PFSK-1 (cell line): ENCODE measurements around the gene L3MBTL4.

Experiments used
- FOXP2 ChIP-seq: optimal IDR thresholded peaks from 2 replicates; pipeline ENCODE3; 2011; ENCODE audit warnings: borderline replicate concordance, control low read depth, inconsistent platforms; ENCODE audit not compliant: insufficient read depth; ENCODE audit errors: extremely low read length, extremely low read depth
- POLR2AphosphoS5 ChIP-seq: IDR thresholded peaks from 2 replicates; pipeline ENCODE4 v1.6.1; 2012; ENCODE audit warnings: low read depth, mild to moderate bottlenecking, control low read depth, low read length, moderate library complexity
- SIN3A ChIP-seq: IDR thresholded peaks from 2 replicates; pipeline ENCODE4 v1.6.1; 2012; ENCODE audit warnings: mild to moderate bottlenecking, low read length, moderate library complexity, borderline replicate concordance; ENCODE audit not compliant: insufficient read depth
- TAF1 ChIP-seq: IDR thresholded peaks from 2 replicates; pipeline ENCODE4 v1.6.1; 2012; ENCODE audit warnings: low read length, control low read depth, borderline replicate concordance; ENCODE audit not compliant: insufficient read depth
- TF ChIP-seq, protein P1 (sequence below), 2 experiments: IDR thresholded peaks; 2 replicates each; pipeline versions ENCODE4 v1.6.1 to v1.8.0; 2011 to 2012; ENCODE audit warnings: low read depth in 2 of 2, low read length in 2 of 2, control low read depth in 1 of 2, inconsistent platforms in 1 of 2, mild to moderate bottlenecking in 1 of 2, moderate library complexity in 1 of 2; ENCODE audit not compliant: insufficient read depth in 1 of 2

L3MBTL4 gene

DNA sequence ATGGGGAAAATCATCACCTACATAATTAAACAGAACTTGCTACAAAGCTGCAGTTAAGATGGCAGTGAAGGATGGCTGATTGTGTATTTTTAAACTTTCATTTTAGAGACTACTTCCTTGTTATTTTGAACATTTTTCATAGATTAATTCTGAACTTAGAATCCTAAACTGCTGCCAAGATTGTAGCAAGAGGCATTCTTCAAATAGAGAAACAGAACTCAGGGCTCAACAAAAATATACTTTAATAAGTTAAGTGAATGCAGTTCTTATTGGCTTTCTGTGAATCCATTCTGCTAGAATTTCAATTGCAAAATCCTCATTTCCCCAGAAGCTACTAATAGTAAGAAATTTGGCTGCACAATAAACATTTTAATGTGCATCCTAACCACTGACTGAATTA, 160.3 kb downstream of the L3MBTL4 start:
- TF ChIP-seq TAF1 (no peak), POLR2AphosphoS5 (no peak), FOXP2 (no peak), SIN3A (no peak)
- TF ChIP-seq, protein P1, sequence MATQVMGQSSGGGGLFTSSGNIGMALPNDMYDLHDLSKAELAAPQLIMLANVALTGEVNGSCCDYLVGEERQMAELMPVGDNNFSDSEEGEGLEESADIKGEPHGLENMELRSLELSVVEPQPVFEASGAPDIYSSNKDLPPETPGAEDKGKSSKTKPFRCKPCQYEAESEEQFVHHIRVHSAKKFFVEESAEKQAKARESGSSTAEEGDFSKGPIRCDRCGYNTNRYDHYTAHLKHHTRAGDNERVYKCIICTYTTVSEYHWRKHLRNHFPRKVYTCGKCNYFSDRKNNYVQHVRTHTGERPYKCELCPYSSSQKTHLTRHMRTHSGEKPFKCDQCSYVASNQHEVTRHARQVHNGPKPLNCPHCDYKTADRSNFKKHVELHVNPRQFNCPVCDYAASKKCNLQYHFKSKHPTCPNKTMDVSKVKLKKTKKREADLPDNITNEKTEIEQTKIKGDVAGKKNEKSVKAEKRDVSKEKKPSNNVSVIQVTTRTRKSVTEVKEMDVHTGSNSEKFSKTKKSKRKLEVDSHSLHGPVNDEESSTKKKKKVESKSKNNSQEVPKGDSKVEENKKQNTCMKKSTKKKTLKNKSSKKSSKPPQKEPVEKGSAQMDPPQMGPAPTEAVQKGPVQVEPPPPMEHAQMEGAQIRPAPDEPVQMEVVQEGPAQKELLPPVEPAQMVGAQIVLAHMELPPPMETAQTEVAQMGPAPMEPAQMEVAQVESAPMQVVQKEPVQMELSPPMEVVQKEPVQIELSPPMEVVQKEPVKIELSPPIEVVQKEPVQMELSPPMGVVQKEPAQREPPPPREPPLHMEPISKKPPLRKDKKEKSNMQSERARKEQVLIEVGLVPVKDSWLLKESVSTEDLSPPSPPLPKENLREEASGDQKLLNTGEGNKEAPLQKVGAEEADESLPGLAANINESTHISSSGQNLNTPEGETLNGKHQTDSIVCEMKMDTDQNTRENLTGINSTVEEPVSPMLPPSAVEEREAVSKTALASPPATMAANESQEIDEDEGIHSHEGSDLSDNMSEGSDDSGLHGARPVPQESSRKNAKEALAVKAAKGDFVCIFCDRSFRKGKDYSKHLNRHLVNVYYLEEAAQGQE (IDR thresholded peaks at IDR 0.05; ENCODE audit: insufficient read depth in 1 of 2, low read depth in 2 of 2, low read length in 2 of 2), result no peak

DNA sequence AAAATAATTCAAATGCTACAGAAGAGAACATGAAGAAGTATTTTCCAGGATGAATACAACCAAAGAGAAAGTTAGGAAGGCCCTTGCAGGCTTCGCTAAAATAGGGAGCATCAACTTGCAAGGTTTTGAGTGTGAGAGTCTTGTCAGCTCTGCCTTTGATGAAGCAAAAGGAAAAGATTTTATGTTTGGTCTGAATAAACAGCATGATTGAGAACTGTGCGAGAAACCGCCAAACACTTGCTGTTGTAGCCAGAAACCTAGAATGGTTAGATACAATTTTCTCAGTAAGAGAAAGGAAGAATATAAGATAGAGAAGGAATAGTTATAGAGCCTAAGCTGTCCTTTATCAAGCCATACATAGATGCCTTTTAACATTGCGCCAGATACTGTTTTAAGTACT, 163.6 kb downstream of the L3MBTL4 start:
- TF ChIP-seq SIN3A (no peak), POLR2AphosphoS5 (no peak), TAF1 (no peak)
- TF ChIP-seq, protein P1 (IDR thresholded peaks at IDR 0.05; ENCODE audit: insufficient read depth in 1 of 2, low read depth in 2 of 2, low read length in 2 of 2), result no peak

DNA sequence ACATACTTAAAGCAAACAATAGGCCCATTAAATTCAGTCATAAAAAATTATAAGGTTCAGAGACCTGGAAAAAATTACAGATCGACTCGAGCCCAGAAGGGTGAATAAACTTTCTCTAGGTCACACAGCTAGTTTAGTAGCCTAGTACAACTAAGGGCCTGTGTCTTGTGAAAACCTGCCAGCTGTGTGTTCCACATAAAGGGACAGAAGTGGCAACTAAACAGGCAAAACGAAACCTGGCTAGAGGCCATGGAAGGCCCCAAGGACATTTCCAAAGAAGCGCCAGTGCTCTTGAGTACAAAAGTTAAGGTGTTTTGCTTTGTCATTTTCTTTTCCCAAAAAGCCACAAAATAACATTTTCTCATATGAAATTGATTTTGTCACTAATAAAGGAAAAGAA, 164.9 kb downstream of the L3MBTL4 start:
- TF ChIP-seq POLR2AphosphoS5 (no peak), FOXP2 (no peak), SIN3A (no peak), TAF1 (no peak)
- TF ChIP-seq, protein P1 (IDR thresholded peaks at IDR 0.05; ENCODE audit: insufficient read depth in 1 of 2, low read depth in 2 of 2, low read length in 2 of 2), result no peak

DNA sequence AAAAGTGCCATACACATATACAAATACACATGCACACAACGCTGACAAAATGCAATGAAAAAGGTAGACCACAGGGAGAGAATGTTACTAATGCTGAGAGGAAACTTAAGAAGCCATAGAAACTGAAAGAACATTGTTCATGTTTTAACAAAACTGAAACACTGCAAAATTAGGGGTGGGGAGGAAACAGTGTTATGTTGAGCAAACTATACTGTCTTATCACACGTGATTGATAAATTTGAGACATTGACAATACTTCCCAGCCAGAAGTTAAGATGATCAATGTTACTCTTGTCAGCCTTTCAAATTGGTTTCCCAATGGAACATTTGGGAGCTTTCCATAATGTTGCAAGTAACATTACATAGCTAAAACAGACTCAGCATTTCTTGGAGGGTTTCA, 165.5 kb downstream of the L3MBTL4 start:
- TF ChIP-seq SIN3A (no peak), FOXP2 (no peak), POLR2AphosphoS5 (no peak), TAF1 (no peak)
- TF ChIP-seq, protein P1 (IDR thresholded peaks at IDR 0.05; ENCODE audit: insufficient read depth in 1 of 2, low read depth in 2 of 2, low read length in 2 of 2), result no peak

DNA sequence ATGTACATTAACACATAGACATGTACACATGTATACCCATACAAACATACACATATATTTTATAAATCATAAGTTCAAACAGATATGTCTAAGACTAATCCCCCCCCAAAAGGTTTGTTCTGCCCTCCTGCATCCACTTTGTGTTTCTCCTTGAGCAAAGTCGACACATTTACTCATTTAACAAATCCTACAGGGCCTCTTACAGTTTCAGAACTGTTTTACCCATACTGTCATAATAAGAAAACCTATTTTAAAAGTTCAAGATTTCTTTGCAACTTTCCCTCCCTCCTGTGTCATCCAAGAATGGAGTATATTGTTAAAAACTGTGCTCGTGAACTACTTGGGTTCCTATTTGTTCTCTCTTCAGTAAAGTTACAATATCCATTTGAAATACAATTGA, 166.7 kb downstream of the L3MBTL4 start:
- no peak for TF ChIP-seq TAF1
- TF ChIP-seq SIN3A, result no peak
- TF ChIP-seq, protein P1 (IDR thresholded peaks at IDR 0.05; ENCODE audit: insufficient read depth in 1 of 2, low read depth in 2 of 2, low read length in 2 of 2), result no peak
- no peak for TF ChIP-seq FOXP2
- no peak for TF ChIP-seq POLR2AphosphoS5
